Measurements from ENCODE around the gene MOB1A. TPM values are rescaled to one million over a fixed set of nuclear protein-coding genes. Genes with fewer than 3 reads are reported as not detected.

MOB1A gene
- 81.5 and 84.9 TPM in 2 replicates for total RNA-seq (2012; rRNA removed)

GRCh38 chr2:74178211-74179062 is at the start of gene MOB1A:
Gene MOB1A (minus strand): TSS chr2:74178879. CDS start chr2:74178674, 205 bp downstream.
- H3K4me2 ChIP-seq (ENCODE audit: low read length) = peak within 1 kb of the TSS; percentile 84
- H3K9ac ChIP-seq (ENCODE audit: low read depth, low read length) = peak within 1 kb of the TSS; percentile 94
- H3K4me1 ChIP-seq (ENCODE audit: control insufficient read depth, insufficient read depth, low read length) = peaks cover 8% of the 10 kb centered on the region
- no peaks in the 10 kb centered on the region for H3K27me3 ChIP-seq (ENCODE audit: control insufficient read depth, insufficient read depth, low read length)
- no peaks in the 10 kb centered on the region for H3K36me3 ChIP-seq (ENCODE audit: insufficient read depth, low read length)
- no peaks in the 10 kb centered on the region for H3K9me3 ChIP-seq (replicated peaks; ENCODE audit: low read length)
- H3K4me3 ChIP-seq (ENCODE audit: low read length) = peak within 1 kb of the TSS; percentile 83

DNA sequence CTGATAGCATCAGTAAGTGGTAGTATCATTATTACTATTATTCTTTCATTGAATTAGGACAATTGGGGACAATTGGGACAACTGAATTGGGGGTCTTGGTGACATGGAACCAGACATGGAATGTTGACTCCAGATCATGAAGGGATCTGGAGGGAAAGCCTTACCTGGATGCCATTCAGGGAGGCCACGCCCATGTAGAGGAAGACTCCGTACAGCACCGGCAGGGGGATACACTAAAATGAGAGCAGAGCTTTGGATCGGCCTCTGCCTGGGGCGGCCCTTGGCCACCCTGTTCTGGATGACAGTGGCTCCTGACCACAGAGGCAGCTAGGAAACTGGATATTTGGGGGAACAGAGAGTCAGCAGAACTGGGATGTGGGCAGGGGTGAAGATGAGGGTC is 49.0 kb upstream of the MOB1A start:
- H3K27me3 ChIP-seq (ENCODE audit: control insufficient read depth, insufficient read depth, low read length) = no peaks in the 10 kb centered on the region
- no peaks in the 10 kb centered on the region for H3K9me3 ChIP-seq (replicated peaks; ENCODE audit: low read length)
- H3K9ac ChIP-seq (ENCODE audit: low read depth, low read length) = no peak overlapping the region
- no peak overlapping the region for H3K4me3 ChIP-seq (ENCODE audit: low read length)
- H3K36me3 ChIP-seq (ENCODE audit: insufficient read depth, low read length) = no peaks in the 10 kb centered on the region
- no peak overlapping the region for H3K4me2 ChIP-seq (ENCODE audit: low read length)
- peaks cover 15% of the 10 kb centered on the region for H3K4me1 ChIP-seq (ENCODE audit: control insufficient read depth, insufficient read depth, low read length)

GRCh38 chr2:74226648-74227213 is 48.1 kb upstream of the MOB1A start:
- Histone ChIP-seq H3K27me3 (ENCODE audit: control insufficient read depth, insufficient read depth, low read length) (no peaks in the 10 kb centered on the region), H3K9me3 (replicated peaks; ENCODE audit: low read length) (no peaks in the 10 kb centered on the region), H3K36me3 (ENCODE audit: insufficient read depth, low read length) (no peaks in the 10 kb centered on the region), H3K4me1 (ENCODE audit: control insufficient read depth, insufficient read depth, low read length) (peaks cover 15% of the 10 kb centered on the region), H3K9ac (ENCODE audit: low read depth, low read length) (no peak overlapping the region), H3K4me3 (ENCODE audit: low read length) (peak overlapping the region; percentile 22), H3K4me2 (ENCODE audit: low read length) (peak overlapping the region; percentile 75)

- no peak overlapping the region for H3K9ac ChIP-seq (ENCODE audit: low read depth, low read length)
- peak overlapping the region; percentile 75 for H3K4me2 ChIP-seq (ENCODE audit: low read length)
- no peaks in the 10 kb centered on the region for H3K36me3 ChIP-seq (ENCODE audit: insufficient read depth, low read length)
- no peaks in the 10 kb centered on the region for H3K9me3 ChIP-seq (replicated peaks; ENCODE audit: low read length)
- H3K27me3 ChIP-seq (ENCODE audit: control insufficient read depth, insufficient read depth, low read length) = no peaks in the 10 kb centered on the region
- H3K4me3 ChIP-seq (ENCODE audit: low read length) = no peak overlapping the region
- peaks cover 15% of the 10 kb centered on the region for H3K4me1 ChIP-seq (ENCODE audit: control insufficient read depth, insufficient read depth, low read length)
Observed at GRCh38 chr2:74225698-74226459, 47.2 kb upstream of the MOB1A start.

DNA sequence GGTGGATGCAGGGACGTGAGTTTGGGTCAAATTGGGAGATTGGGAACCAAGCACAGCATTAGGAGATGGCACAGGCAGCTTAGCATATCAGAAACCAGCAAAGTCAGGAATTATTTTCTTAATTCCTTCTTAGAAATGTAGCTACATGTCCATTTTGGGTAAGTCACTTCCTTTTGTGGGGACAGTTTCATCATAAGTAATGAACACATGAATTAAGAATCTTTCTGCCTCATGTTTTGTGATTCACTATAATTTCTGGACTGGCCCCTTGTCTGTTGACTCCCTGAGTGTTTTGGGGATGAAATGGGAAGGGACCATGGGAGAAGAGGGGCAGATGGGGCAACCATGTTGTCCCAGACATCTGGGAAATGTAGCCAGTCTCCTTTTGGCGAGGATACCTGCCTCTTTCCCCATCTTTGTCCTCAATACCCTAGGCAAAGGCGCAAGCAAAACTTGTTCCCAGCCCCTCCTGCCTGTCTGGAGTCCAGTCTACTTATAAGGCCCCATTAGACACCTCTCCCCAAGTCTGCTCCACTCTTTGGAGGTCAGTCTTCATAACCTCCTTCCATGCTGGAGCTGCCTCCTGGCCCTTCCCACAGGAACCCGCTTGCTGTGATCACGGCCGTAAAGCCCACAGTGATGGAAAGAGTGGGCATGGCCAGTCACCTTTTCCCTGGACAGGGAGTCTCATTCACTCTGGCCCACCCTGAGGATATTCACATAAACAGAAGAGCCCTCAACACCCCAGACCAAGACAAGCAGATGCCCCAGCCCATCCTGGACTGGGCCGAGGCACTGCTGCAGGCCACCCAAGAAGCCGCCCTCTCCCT is 45.5 kb upstream of the MOB1A start:
- Histone ChIP-seq H3K4me2 (ENCODE audit: low read length) (no peak overlapping the region), H3K4me3 (ENCODE audit: low read length) (no peak overlapping the region), H3K9me3 (replicated peaks; ENCODE audit: low read length) (no peaks in the 10 kb centered on the region), H3K36me3 (ENCODE audit: insufficient read depth, low read length) (no peaks in the 10 kb centered on the region), H3K27me3 (ENCODE audit: control insufficient read depth, insufficient read depth, low read length) (no peaks in the 10 kb centered on the region), H3K9ac (ENCODE audit: low read depth, low read length) (no peak overlapping the region), H3K4me1 (ENCODE audit: control insufficient read depth, insufficient read depth, low read length) (peaks cover 15% of the 10 kb centered on the region)

DNA sequence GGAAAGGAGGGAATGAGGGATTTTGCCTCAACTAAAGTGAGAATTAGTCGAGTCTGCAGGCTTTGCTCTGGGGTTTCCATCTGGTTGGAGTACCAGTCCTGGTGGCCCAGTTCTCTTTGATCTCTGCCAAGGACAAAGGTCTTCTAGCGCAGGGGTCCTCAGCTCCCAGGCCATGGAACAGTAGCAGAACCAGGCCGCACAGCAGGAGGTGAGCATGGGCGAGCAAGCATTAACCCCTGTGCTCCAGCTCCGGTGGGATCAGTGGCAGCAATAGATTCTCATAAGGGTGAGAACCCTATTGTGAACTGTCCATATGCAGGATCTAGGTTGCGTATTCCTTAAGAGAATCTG is 43.6 kb upstream of the MOB1A start:
- H3K4me1 ChIP-seq (ENCODE audit: control insufficient read depth, insufficient read depth, low read length) = peaks cover 15% of the 10 kb centered on the region
- H3K9ac ChIP-seq (ENCODE audit: low read depth, low read length) = no peak overlapping the region
- H3K4me3 ChIP-seq (ENCODE audit: low read length) = no peak overlapping the region

GRCh38 chr2:74221604-74222299 is 43.1 kb upstream of the MOB1A start:
- Histone ChIP-seq H3K36me3 (ENCODE audit: insufficient read depth, low read length) (peaks cover 9% of the 10 kb centered on the region), H3K4me1 (ENCODE audit: control insufficient read depth, insufficient read depth, low read length) (peaks cover 12% of the 10 kb centered on the region), H3K9me3 (replicated peaks; ENCODE audit: low read length) (no peaks in the 10 kb centered on the region), H3K4me2 (ENCODE audit: low read length) (no peak overlapping the region), H3K4me3 (ENCODE audit: low read length) (no peak overlapping the region), H3K27me3 (ENCODE audit: control insufficient read depth, insufficient read depth, low read length) (no peaks in the 10 kb centered on the region), H3K9ac (ENCODE audit: low read depth, low read length) (no peak overlapping the region)

More for the DNA sequence above, 43.6 kb upstream of the MOB1A start:
- Histone ChIP-seq H3K9me3 (replicated peaks; ENCODE audit: low read length) (no peaks in the 10 kb centered on the region), H3K4me2 (ENCODE audit: low read length) (no peak overlapping the region), H3K27me3 (ENCODE audit: control insufficient read depth, insufficient read depth, low read length) (no peaks in the 10 kb centered on the region), H3K36me3 (ENCODE audit: insufficient read depth, low read length) (peaks cover 9% of the 10 kb centered on the region)

DNA sequence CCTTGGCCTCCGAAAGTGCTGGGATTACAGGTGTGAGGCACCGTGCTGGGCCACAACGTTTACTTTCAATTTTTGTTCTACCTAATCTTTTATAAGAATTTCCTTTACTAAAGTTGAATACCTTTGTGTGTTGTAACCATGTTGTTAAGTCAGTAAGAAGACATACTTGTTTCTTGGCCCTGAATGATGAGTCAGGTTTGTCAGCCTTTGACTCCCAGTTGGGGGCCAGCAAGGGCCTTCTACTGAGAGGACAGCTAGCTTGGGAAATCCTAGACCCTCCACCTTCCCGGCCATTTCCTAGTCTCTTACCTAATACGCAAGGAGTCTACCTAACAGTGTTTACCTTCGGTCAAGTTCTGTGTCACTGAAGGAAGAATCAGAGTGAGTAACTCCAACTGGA is 42.4 kb upstream of the MOB1A start:
- Histone ChIP-seq H3K4me1 (ENCODE audit: control insufficient read depth, insufficient read depth, low read length) (peaks cover 6% of the 10 kb centered on the region), H3K4me2 (ENCODE audit: low read length) (no peak overlapping the region), H3K4me3 (ENCODE audit: low read length) (no peak overlapping the region), H3K9me3 (replicated peaks; ENCODE audit: low read length) (no peaks in the 10 kb centered on the region), H3K36me3 (ENCODE audit: insufficient read depth, low read length) (peaks cover 9% of the 10 kb centered on the region), H3K27me3 (ENCODE audit: control insufficient read depth, insufficient read depth, low read length) (no peaks in the 10 kb centered on the region), H3K9ac (ENCODE audit: low read depth, low read length) (no peak overlapping the region)

GRCh38 chr2:74219846-74220486 is 41.3 kb upstream of the MOB1A start:
- Histone ChIP-seq H3K36me3 (ENCODE audit: insufficient read depth, low read length) (peaks cover 9% of the 10 kb centered on the region), H3K4me3 (ENCODE audit: low read length) (no peak overlapping the region), H3K4me2 (ENCODE audit: low read length) (no peak overlapping the region)

DNA sequence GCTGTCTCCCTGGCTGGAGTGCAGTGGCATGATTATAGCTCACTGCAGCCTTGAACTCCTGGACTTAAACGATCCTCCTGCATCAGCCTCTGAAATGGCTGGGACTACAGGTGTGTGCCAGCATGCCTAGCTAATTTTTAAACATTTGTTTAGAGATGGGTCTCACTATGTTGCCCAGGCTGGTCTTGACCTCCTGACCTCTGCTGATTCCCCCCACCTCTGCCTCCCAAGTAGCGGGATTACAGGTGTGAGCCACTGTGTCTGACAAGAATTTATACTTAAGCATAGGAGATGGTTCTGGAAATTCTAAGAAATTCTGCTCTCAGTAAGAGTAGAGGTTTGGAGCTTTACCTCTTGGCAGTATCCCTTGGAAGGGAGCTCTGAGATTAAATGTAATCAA is 38.0 kb upstream of the MOB1A start:
- Histone ChIP-seq H3K4me3 (ENCODE audit: low read length) (no peak overlapping the region), H3K4me1 (ENCODE audit: control insufficient read depth, insufficient read depth, low read length) (no peaks in the 10 kb centered on the region), H3K27me3 (ENCODE audit: control insufficient read depth, insufficient read depth, low read length) (no peaks in the 10 kb centered on the region), H3K4me2 (ENCODE audit: low read length) (no peak overlapping the region), H3K36me3 (ENCODE audit: insufficient read depth, low read length) (peaks cover 28% of the 10 kb centered on the region), H3K9me3 (replicated peaks; ENCODE audit: low read length) (no peaks in the 10 kb centered on the region), H3K9ac (ENCODE audit: low read depth, low read length) (no peak overlapping the region)

More at GRCh38 chr2:74219846-74220486, 41.3 kb upstream of the MOB1A start:
- H3K9ac ChIP-seq (ENCODE audit: low read depth, low read length) = no peak overlapping the region
- peaks cover 6% of the 10 kb centered on the region for H3K4me1 ChIP-seq (ENCODE audit: control insufficient read depth, insufficient read depth, low read length)
- H3K9me3 ChIP-seq (replicated peaks; ENCODE audit: low read length) = no peaks in the 10 kb centered on the region
- H3K27me3 ChIP-seq (ENCODE audit: control insufficient read depth, insufficient read depth, low read length) = no peaks in the 10 kb centered on the region
